HepG2 (cell line): ENCODE results near the gene STRN4. TPM values are rescaled to one million over a fixed set of nuclear protein-coding genes. Genes with fewer than 3 reads are reported as not detected.

Experiments used
- ATAC-seq: fragments of 200-7000 bp; cut with Tn5 transposase; 3 replicates; pipeline ENCODE4 v1.9.1; 2020; ENCODE audit warnings: mild to moderate bottlenecking, moderate library complexity
- BruUV-seq: library from RNA; stranded (reverse); fragments of 400-500 nt; replicated peaks from 2 replicates; lab custom pipeline; 2021; lab: Mats Ljungman, UMichigan
- CTCF ChIA-PET: fragments of 300-600 bp; formaldehyde crosslinking; extraction: SDS; loops from one replicate; lab custom pipeline; 2021; ENCODE audit warnings: low total read pairs, inconsistent platforms, low intra/inter-chr PET ratio; lab: Yijun Ruan, JAX
- POLR2A ChIA-PET: fragments of 350-600 bp; sonication (Branson Sonifier 250); formaldehyde crosslinking; loops from one replicate; lab custom pipeline; 2020; ENCODE audit warnings: antibody characterized with exemption, inconsistent platforms; lab: Yijun Ruan, JAX
- DNase-seq: peaks from one replicate; pipeline ENCODE4 v3.0.0-alpha.2; 2015; ENCODE audit warnings: low spot score
- FAIRE-seq: peaks from 3 replicates; lab custom pipeline; 2011; peaks lifted over from hg19 to GRCh38; lab: Jason Lieb, UNC
- H2AFZ ChIP-seq: one replicate; pipeline ENCODE4 v1.6.1; 2011; ENCODE audit warnings: low read length, inconsistent platforms
- H3K27ac ChIP-seq: fragments of 300-600 bp; 3 replicates; pipeline ENCODE4 v1.8.0; 2011; ENCODE audit warnings: mixed run types, mild to moderate bottlenecking, mixed read lengths, low read length, inconsistent platforms; ENCODE audit not compliant: insufficient read depth; ENCODE audit errors: extremely low read length
- H3K27me3 ChIP-seq, 2 experiments: fragments of 200-600 bp in 1 of 2; 2 replicates in 1 of 2; 3 replicates in 1 of 2; pipeline versions ENCODE4 v1.6.0 to v1.8.0; 2011; ENCODE audit warnings: low read length in 2 of 2, mild to moderate bottlenecking in 2 of 2, moderate library complexity in 2 of 2, inconsistent platforms in 1 of 2; ENCODE audit not compliant: insufficient read depth in 2 of 2, control insufficient read depth in 1 of 2
- H3K36me3 ChIP-seq, 2 experiments: fragments of 200-600 bp in 1 of 2; replicated peaks in 1 of 2; 2 replicates in 1 of 2; 3 replicates in 1 of 2; pipeline versions ENCODE4 v1.5.1 to v1.8.0; 2011; ENCODE audit warnings: low read length in 2 of 2, inconsistent platforms in 1 of 2; ENCODE audit not compliant: insufficient read depth in 2 of 2, control insufficient read depth in 1 of 2
- H3K4me1 ChIP-seq: 2 replicates; pipeline ENCODE4 v1.5.1; 2012; ENCODE audit warnings: low read length, inconsistent platforms; ENCODE audit not compliant: insufficient read depth
- H3K4me2 ChIP-seq: 2 replicates; pipeline ENCODE4 v1.6.0; 2011; ENCODE audit warnings: low read depth, low read length, inconsistent platforms
- H3K4me3 ChIP-seq, 3 experiments: fragments of 200-600 bp in 1 of 3; sonication (generic), shearing (Covaris generic) in 1 of 3; replicated peaks in 1 of 3; 2 replicates each; pipeline ENCODE4 v1.5.1; 2011 to 2016; ENCODE audit warnings: low read length in 3 of 3, inconsistent platforms in 2 of 3, low read depth in 2 of 3, mild to moderate bottlenecking in 2 of 3, control low read depth in 1 of 3, mixed read lengths in 1 of 3; ENCODE audit not compliant: insufficient read depth in 1 of 3
- H3K79me2 ChIP-seq: one replicate; pipeline ENCODE4 v1.6.1; 2011; ENCODE audit warnings: low read length, inconsistent platforms; ENCODE audit not compliant: insufficient read depth
- H3K9ac ChIP-seq: 2 replicates; pipeline ENCODE4 v1.6.0; 2011; ENCODE audit warnings: mild to moderate bottlenecking, low read depth, low read length, inconsistent platforms; ENCODE audit not compliant: insufficient read depth
- H3K9me3 ChIP-seq: 2 replicates; pipeline ENCODE4 v1.5.1; 2012; ENCODE audit warnings: mild to moderate bottlenecking, low read length
- H4K20me1 ChIP-seq: 2 replicates; pipeline ENCODE4 v1.6.0; 2011; ENCODE audit warnings: inconsistent platforms, mild to moderate bottlenecking, low read length, moderate library complexity; ENCODE audit not compliant: insufficient read depth
- AFF4 ChIP-seq: sonication (generic); formaldehyde crosslinking; IDR thresholded peaks from 2 replicates; pipeline ENCODE4 v1.4.0; 2020; ENCODE audit warnings: missing genetic modification reagents
- ATF7 ChIP-seq, 2 experiments: fragments of 450-650 bp in 1 of 2; sonication (generic) in 1 of 2; formaldehyde crosslinking in 1 of 2; IDR thresholded peaks; 2 replicates each; pipeline versions ENCODE4 v1.4.0 to v1.6.1; 2016 to 2020; ENCODE audit warnings: antibody characterized with exemption in 1 of 2, mild to moderate bottlenecking in 1 of 2, missing genetic modification reagents in 1 of 2
- CEBPB ChIP-seq: IDR thresholded peaks from 2 replicates; pipeline ENCODE4 v1.6.1; 2011; ENCODE audit warnings: low read depth, low read length, improper control_type of control experiment, borderline replicate concordance
- TEAD2 ChIP-seq: sonication (generic); formaldehyde crosslinking; IDR thresholded peaks from 2 replicates; pipeline ENCODE4 v1.9.0; 2021; ENCODE audit warnings: missing genetic modification reagents
- ZNF34 ChIP-seq: sonication (generic); formaldehyde crosslinking; IDR thresholded peaks from 2 replicates; pipeline ENCODE4 v1.4.0; 2020; ENCODE audit warnings: mild to moderate bottlenecking, missing genetic modification reagents, borderline replicate concordance
- ZNF510 ChIP-seq: sonication (generic); formaldehyde crosslinking; IDR thresholded peaks from 2 replicates; pipeline ENCODE4 v1.4.0; 2020; ENCODE audit warnings: low read depth, mild to moderate bottlenecking, missing genetic modification reagents
- WGBS: methylation state at CpG from one replicate; pipeline ENCODE4 v1.1.6; 2017; ENCODE audit warnings: low lambda C conversion rate; 5-methylcytosine and 5-hydroxymethylcytosine counted together
- in situ Hi-C: cut with HindIII; loops from 2 replicates; pipeline ENCODE4 v1.10.0; 2017; ENCODE audit warnings: low pct_unique_long_range_greater_than_20kb; ENCODE audit not compliant: extremely low pct_ligation_motif_present
- intact Hi-C: fragments of 100-400 bp; cut with micrococcal nuclease; formaldehyde crosslinking; loops from one replicate; pipeline ENCODE4 v1.10.0; 2022; ENCODE audit not compliant: unreplicated experiment
- polyA plus RNA-seq, 8 experiments: library from polyadenylated mRNA; depleted of rRNA in 3 of 8; stranded (reverse) in 7 of 8; unstranded in 1 of 8; fragments of >200 nt; fragmentation: Illumina TruSeq in 4 of 8; extraction: Trizol in 4 of 8; gene quantifications; 2 replicates each; pipeline versions ENCODE4 v1.2.1 to v1.2.3, GENCODE V29; 2011 to 2016; ENCODE audit warnings: low read depth in 4 of 8, missing spikeins in 1 of 8, mixed read lengths in 1 of 8; ENCODE audit not compliant: insufficient read depth in 1 of 8
- total RNA-seq, 5 experiments: library from RNA; depleted of rRNA; stranded (reverse); fragments of >200 nt; fragmentation: Illumina TruSeq; extraction: Trizol; gene quantifications; 2 replicates each; pipeline ENCODE4 v1.2.3, GENCODE V29; 2016; ENCODE audit warnings: low read depth in 1 of 5

STRN4 gene
- total and polyA plus RNA-seq, 2 of the 13 experiments (the other 11 are each of a cell fraction or from before 2014, with no cell fraction given) = 43.1 to 57.3 TPM

- Histone ChIP-seq H3K4me3 (no peak overlapping the region), H3K27ac (no peak overlapping the region), H3K9ac (no peak overlapping the region), H3K9me3 (no peaks in the 10 kb centered on the region), H3K36me3 (peaks cover 38 to 70% of the 10 kb centered on the region in 2 experiments), H4K20me1 (no peaks in the 10 kb centered on the region), H3K4me1 (no peaks in the 10 kb centered on the region), H3K4me2 (no peak overlapping the region), H2AFZ (no peak overlapping the region), H3K27me3 (no peaks in the 10 kb centered on the region), H3K79me2 (no peaks in the 10 kb centered on the region)
- WGBS = 95% methylated on average over 4 of the region's 4 CpGs
- no TSS peak for BruUV-seq
- intact Hi-C loops (no loop called here), in situ Hi-C loops (no loop called here)
- no peak for DNase-seq
- ChIA-PET CTCF (no interaction called here), POLR2A (no interaction called here)
- no peak for FAIRE-seq
- TF ChIP-seq TEAD2 (CRISPR knock-in tag) (no peak), ATF7 (IDR thresholded peaks at IDR 0.05) (0 out of 2 replicates have a peak, but pooled peaks have one; percentile 32), ATF7 (CRISPR knock-in tag; IDR thresholded peaks at IDR 0.05) (no peak), ZNF34 (no peak), ZNF510 (CRISPR knock-in tag) (no peak), CEBPB (0 out of 2 replicates have a peak, but pooled peaks have one; percentile 42), AFF4 (CRISPR knock-in tag) (no peak)
- ATAC-seq = no peak
Observed at GRCh38 chr19:46692918-46693722, 53.1 kb downstream of the STRN4 start.
